ENCODE results near the gene KRTAP10-11. TPM values are rescaled to one million over a fixed set of nuclear protein-coding genes. Genes with fewer than 3 reads are reported as not detected.
"Not testable (repeated sequence)": the region's sequence is repeated elsewhere in the genome, so short reads cannot be mapped to it uniquely, and the experiment has no call there.

KRTAP10-11 gene
- total and polyA plus RNA-seq, 2 experiments from 2014 or later: not detected

- Mint-ChIP-seq H3K9me3 (peaks cover 45% of the 10 kb centered on the region), H3K36me3 (ENCODE audit: low read depth) (peaks cover 23% of the 10 kb centered on the region)
- H4K20me1 ChIP-seq (replicated peaks; ENCODE audit: insufficient read depth); H3K9me2 ChIP-seq (ENCODE audit: insufficient read depth); H3F3A ChIP-seq (replicated peaks; ENCODE audit: low read depth); ATAC-seq; H2AFZ ChIP-seq; H3K27me3 ChIP-seq (ENCODE audit: insufficient read depth); H3K27me3 Mint-ChIP-seq (ENCODE audit: insufficient read depth, low read depth, poor library complexity); H3K27ac ChIP-seq (ENCODE audit: low read depth); H3K27ac Mint-ChIP-seq; H3K79me2 ChIP-seq (replicated peaks; ENCODE audit: insufficient read depth); H3K36me3 ChIP-seq (ENCODE audit: insufficient read depth); H3K4me1 Mint-ChIP-seq; H3K4me3 Mint-ChIP-seq; H3K4me1 ChIP-seq (ENCODE audit: insufficient read depth); DNase-seq (ENCODE audit: low spot score); H3K4me2 ChIP-seq; H3K4me3 ChIP-seq: not testable (repeated sequence)
Measured at GRCh38 chr21:44627181-44627822, 18.9 kb upstream of the KRTAP10-11 start.

GRCh38 chr21:44627831-44628233 lies 18.4 kb upstream of the KRTAP10-11 start:
- H3K27me3 ChIP-seq (ENCODE audit: insufficient read depth); DNase-seq (ENCODE audit: low spot score); H3K4me3 ChIP-seq; H2AFZ ChIP-seq; H3K4me1 Mint-ChIP-seq; H4K20me1 ChIP-seq (replicated peaks; ENCODE audit: insufficient read depth); H3K4me2 ChIP-seq; H3K36me3 ChIP-seq (ENCODE audit: insufficient read depth); H3K27me3 Mint-ChIP-seq (ENCODE audit: insufficient read depth, low read depth, poor library complexity); H3K9me2 ChIP-seq (ENCODE audit: insufficient read depth); H3K27ac Mint-ChIP-seq; H3F3A ChIP-seq (replicated peaks; ENCODE audit: low read depth); H3K4me1 ChIP-seq (ENCODE audit: insufficient read depth); H3K4me3 Mint-ChIP-seq; H3K79me2 ChIP-seq (replicated peaks; ENCODE audit: insufficient read depth); H3K27ac ChIP-seq (ENCODE audit: low read depth): not testable (repeated sequence)
- H3K9me3 Mint-ChIP-seq: peaks cover 43% of the 10 kb centered on the region
- peaks cover 20% of the 10 kb centered on the region for H3K36me3 Mint-ChIP-seq (ENCODE audit: low read depth)
- peak; percentile 63 for ATAC-seq

DNA sequence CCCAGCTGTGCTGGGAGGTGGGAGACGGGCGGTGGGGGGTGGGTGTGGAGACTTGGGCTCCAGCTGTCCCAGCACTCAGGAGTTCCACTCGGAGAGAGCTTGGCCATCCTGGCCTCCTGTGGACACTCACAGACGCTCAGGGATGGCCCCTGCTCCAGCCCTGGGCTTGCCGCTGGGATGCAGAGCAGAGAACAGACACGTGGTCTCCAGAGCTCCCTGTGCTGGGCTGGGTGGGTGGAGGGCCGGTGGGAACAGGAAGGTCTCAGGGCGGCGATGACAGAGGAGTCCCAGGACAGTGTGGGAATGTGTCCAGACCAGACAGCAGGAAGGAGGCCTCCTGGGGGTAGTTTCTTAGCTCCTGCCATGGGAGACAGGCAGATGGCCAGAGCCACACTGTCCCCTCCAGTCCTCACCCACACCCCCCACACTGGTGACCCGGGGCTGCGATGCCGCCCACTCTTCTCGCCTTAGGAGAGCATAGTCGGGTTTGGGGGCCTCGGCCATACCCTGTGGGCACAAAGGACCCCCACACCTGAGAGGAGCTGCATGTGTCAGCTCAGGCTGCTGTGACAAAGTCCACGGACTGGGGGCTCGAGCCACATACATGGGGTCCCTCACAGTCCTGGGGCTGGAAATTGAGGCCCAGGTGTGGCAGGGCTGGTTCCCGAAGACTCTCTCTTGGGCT lies 17.4 kb upstream of the KRTAP10-11 start:
- ATAC-seq (peak; percentile 22; the same call in 2 of the 3 replicates), DNase-seq (ENCODE audit: low spot score) (no peak)
- no peaks in the 10 kb centered on the region for H3K4me1 Mint-ChIP-seq
- 0 out of 2 replicates have a peak, but pooled peaks cover 6% of the 10 kb centered on the region for H3K36me3 ChIP-seq (ENCODE audit: insufficient read depth)
- no peaks in the 10 kb centered on the region for H3K9me2 ChIP-seq (ENCODE audit: insufficient read depth)
- no peaks in the 10 kb centered on the region for H4K20me1 ChIP-seq (replicated peaks; ENCODE audit: insufficient read depth)
- no peak overlapping the region for H3K4me3 Mint-ChIP-seq
- H3K9me3 Mint-ChIP-seq: peaks cover 33% of the 10 kb centered on the region
- peaks cover 15% of the 10 kb centered on the region for H3K36me3 Mint-ChIP-seq (ENCODE audit: low read depth)
- no peak overlapping the region for H3K4me2 ChIP-seq
- no peaks in the 10 kb centered on the region for H3K4me1 ChIP-seq (ENCODE audit: insufficient read depth)
- no peak overlapping the region for H3K4me3 ChIP-seq
- no peaks in the 10 kb centered on the region for H3F3A ChIP-seq (replicated peaks; ENCODE audit: low read depth)
- H2AFZ ChIP-seq: no peak overlapping the region
- H3K79me2 ChIP-seq (replicated peaks; ENCODE audit: insufficient read depth): no peaks in the 10 kb centered on the region
- peaks cover 7% of the 10 kb centered on the region for H3K27me3 Mint-ChIP-seq (ENCODE audit: insufficient read depth, low read depth, poor library complexity)
- no peak overlapping the region for H3K27ac Mint-ChIP-seq
- no peaks in the 10 kb centered on the region for H3K27me3 ChIP-seq (ENCODE audit: insufficient read depth)
- no peak overlapping the region for H3K27ac ChIP-seq (ENCODE audit: low read depth)
- TF ChIP-seq ZNF462 (CRISPR knock-in tag; IDR thresholded peaks at IDR 0.05): no peak
- TF ChIP-seq STAT1 (IDR thresholded peaks at IDR 0.05; ENCODE audit: unreplicated experiment): no peak
- TF ChIP-seq ZNF331 (CRISPR knock-in tag; IDR thresholded peaks at IDR 0.05; ENCODE audit: low read depth): no peak
- TF ChIP-seq EZH2phosphoT487 (IDR thresholded peaks at IDR 0.05; ENCODE audit: unreplicated experiment): no peak
- TF ChIP-seq ZNF114 (CRISPR knock-in tag; IDR thresholded peaks at IDR 0.05): no peak
- TF ChIP-seq CREB1 (CRISPR knock-in tag; IDR thresholded peaks at IDR 0.05; ENCODE audit: low read depth): no peak
- TF ChIP-seq, protein P1, sequence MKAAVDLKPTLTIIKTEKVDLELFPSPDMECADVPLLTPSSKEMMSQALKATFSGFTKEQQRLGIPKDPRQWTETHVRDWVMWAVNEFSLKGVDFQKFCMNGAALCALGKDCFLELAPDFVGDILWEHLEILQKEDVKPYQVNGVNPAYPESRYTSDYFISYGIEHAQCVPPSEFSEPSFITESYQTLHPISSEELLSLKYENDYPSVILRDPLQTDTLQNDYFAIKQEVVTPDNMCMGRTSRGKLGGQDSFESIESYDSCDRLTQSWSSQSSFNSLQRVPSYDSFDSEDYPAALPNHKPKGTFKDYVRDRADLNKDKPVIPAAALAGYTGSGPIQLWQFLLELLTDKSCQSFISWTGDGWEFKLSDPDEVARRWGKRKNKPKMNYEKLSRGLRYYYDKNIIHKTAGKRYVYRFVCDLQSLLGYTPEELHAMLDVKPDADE (IDR thresholded peaks at IDR 0.05): no peak
- no peak for TF ChIP-seq EZH2 (IDR thresholded peaks at IDR 0.05; ENCODE audit: low read depth, unreplicated experiment)

All from GM23338 (cell line).